LoVo (cell line): ENCODE measurements around the gene CCNG1.

ENCODE experiments used
- DNase-seq: peaks from one replicate; pipeline ENCODE4 v3.0.0-alpha.2; 2016; ENCODE audit warnings: low spot score

Gene CCNG1

GRCh38 chr5:163489745-163490075 is 52.3 kb downstream of the CCNG1 start:
- no peak for DNase-seq
